Cardiac muscle cell (in vitro differentiated cells and primary cell): ENCODE measurements around the gene EYA2. TPM values are rescaled to one million over a fixed set of nuclear protein-coding genes. Genes with fewer than 3 reads are reported as not detected.

Experiments used
- DNase-seq, 2 donors: peaks; one replicate each; pipeline versions ENCODE4 v3.0.0 to v3.0.0-alpha.2; 2010 to 2017; ENCODE audit warnings: low read depth in 1 of 2, low spot score in 1 of 2
- H3K27ac ChIP-seq: fragments of 200-600 bp; sonication (generic); 2 replicates; pipeline ENCODE4 v1.5.1; 2016
- H3K27me3 ChIP-seq: fragments of 200-600 bp; sonication (generic); 2 replicates; pipeline ENCODE4 v1.6.0; 2016; ENCODE audit warnings: control low read depth
- H3K36me3 ChIP-seq: fragments of 200-600 bp; sonication (generic); 2 replicates; pipeline ENCODE4 v1.5.1; 2016; ENCODE audit warnings: control low read depth
- H3K4me1 ChIP-seq: fragments of 200-600 bp; sonication (generic); 2 replicates; pipeline ENCODE4 v1.8.1; 2017; ENCODE audit warnings: low read depth, mild to moderate bottlenecking, mixed run types
- H3K4me3 ChIP-seq: fragments of 200-600 bp; sonication (generic); 2 replicates; pipeline ENCODE4 v1.5.1; 2016; ENCODE audit warnings: mild to moderate bottlenecking
- H3K9me3 ChIP-seq: fragments of 200-600 bp; sonication (generic); 2 replicates; pipeline ENCODE4 v1.5.1; 2017; ENCODE audit warnings: low read depth, mild to moderate bottlenecking, control low read depth
- polyA plus RNA-seq: library from polyadenylated mRNA; unstranded; fragments of >200 nt; fragmentation: Nextera tagmentation; extraction: Ambion mirVana; gene quantifications from 2 replicates; pipeline ENCODE4 v1.2.1, GENCODE V29; 2016
- total RNA-seq: library from RNA; depleted of rRNA; stranded (reverse); fragments of >200 nt; gene quantifications from 2 replicates; pipeline ENCODE4 v1.2.3, GENCODE V29; 2016
- TF ChIP-seq, protein P1 (sequence below): IDR thresholded peaks from 2 replicates; pipeline ENCODE4 v1.5.1; 2012; ENCODE audit warnings: low read depth, mild to moderate bottlenecking, low read length

Gene EYA2
- total and polyA plus RNA-seq, 2 experiments from 2014 or later: 0.30 TPM; not detected in 1

DNA sequence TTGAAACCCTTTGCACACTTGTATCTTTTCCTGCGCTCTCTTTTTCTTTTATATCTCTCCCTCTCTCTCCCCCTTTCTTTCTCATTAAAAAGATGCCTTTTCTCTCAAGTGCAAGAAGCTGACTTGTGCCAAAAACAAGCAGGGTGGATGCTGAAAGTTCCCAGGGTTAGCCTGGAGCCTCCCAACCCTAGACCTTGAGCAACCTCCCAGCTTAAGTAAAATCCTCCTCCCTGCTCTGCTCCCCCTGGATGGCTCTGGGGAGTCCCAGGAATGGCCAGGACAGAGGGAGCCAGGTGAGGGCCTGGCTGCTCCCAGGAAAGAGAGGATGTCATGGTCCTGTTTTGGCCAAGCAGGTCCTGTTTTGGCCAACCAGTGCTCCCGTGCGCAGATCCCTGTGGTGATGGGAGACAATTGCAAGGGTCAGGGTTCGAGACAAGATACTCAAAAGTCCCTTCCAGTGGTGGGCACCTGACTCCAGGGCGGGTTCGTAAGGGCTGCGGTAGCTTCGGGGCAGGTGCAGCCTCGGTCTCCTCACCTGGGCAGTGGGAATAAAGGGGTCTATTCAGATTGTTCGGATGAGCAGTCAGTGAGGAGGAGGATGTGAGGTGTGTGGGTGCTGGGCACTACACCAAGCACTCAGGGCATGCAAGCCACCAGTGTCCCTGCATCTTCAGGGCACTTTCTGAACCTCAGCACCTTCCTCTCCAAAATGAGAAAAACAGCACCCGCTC is 49.4 kb downstream of the EYA2 start:
- Histone ChIP-seq H3K27me3 (no peaks in the 10 kb centered on the region), H3K4me3 (no peak overlapping the region), H3K27ac (no peak overlapping the region), H3K4me1 (no peaks in the 10 kb centered on the region), H3K36me3 (no peaks in the 10 kb centered on the region), H3K9me3 (no peaks in the 10 kb centered on the region)
- DNase-seq: no peak
- TF ChIP-seq, protein P1, sequence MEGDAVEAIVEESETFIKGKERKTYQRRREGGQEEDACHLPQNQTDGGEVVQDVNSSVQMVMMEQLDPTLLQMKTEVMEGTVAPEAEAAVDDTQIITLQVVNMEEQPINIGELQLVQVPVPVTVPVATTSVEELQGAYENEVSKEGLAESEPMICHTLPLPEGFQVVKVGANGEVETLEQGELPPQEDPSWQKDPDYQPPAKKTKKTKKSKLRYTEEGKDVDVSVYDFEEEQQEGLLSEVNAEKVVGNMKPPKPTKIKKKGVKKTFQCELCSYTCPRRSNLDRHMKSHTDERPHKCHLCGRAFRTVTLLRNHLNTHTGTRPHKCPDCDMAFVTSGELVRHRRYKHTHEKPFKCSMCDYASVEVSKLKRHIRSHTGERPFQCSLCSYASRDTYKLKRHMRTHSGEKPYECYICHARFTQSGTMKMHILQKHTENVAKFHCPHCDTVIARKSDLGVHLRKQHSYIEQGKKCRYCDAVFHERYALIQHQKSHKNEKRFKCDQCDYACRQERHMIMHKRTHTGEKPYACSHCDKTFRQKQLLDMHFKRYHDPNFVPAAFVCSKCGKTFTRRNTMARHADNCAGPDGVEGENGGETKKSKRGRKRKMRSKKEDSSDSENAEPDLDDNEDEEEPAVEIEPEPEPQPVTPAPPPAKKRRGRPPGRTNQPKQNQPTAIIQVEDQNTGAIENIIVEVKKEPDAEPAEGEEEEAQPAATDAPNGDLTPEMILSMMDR: no peak

DNA sequence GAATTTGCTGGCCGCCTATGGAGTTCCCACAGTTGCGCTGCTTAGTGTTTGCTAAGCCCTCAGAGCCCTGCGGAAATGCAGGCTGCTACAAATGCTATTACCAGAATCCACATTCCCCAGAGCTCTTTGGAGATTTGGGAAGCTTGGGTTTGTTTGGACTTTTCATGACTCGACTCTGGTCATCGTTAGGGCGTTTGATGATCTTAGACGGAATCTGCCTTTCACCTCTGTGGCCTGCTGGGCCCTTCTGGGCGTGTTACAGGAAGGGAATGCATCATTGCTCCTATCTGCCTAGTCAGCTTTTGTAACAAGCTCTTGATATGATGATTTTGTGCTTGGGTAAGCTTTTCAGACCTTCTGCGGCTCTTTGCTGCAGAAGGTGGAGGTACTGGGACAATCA is 50.8 kb downstream of the EYA2 start:
- Histone ChIP-seq H3K9me3 (no peaks in the 10 kb centered on the region), H3K4me3 (no peak overlapping the region), H3K27ac (no peak overlapping the region), H3K4me1 (no peaks in the 10 kb centered on the region), H3K36me3 (no peaks in the 10 kb centered on the region), H3K27me3 (no peaks in the 10 kb centered on the region)
- TF ChIP-seq, protein P1: no peak
- peak in 1 of 2 donors; percentile 1 for DNase-seq

DNA sequence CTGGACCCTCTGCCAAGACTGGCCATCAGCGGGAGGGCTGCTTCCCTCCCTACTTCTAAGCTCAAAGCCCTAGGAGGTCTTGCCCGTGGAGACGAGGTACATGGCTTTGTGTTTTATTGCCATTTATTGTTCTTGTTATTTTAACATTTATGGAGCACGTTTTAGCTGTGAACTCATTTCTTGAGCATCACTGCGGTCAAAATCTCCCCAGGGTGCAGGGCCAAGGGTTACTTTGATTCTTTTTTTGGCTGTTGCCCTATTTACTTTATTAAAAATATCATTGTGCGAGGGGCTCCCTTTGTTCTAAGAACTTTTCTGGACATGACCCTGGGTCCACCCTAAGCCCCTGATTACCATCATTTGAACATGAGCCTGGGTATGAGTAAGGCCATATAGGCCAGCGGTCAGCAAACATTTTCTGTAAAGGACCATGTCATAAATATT is 51.6 kb downstream of the EYA2 start:
- Histone ChIP-seq H3K9me3 (no peaks in the 10 kb centered on the region), H3K36me3 (no peaks in the 10 kb centered on the region), H3K4me3 (no peak overlapping the region), H3K4me1 (no peaks in the 10 kb centered on the region), H3K27ac (no peak overlapping the region), H3K27me3 (no peaks in the 10 kb centered on the region)
- TF ChIP-seq, protein P1: no peak
- DNase-seq: no peak

DNA sequence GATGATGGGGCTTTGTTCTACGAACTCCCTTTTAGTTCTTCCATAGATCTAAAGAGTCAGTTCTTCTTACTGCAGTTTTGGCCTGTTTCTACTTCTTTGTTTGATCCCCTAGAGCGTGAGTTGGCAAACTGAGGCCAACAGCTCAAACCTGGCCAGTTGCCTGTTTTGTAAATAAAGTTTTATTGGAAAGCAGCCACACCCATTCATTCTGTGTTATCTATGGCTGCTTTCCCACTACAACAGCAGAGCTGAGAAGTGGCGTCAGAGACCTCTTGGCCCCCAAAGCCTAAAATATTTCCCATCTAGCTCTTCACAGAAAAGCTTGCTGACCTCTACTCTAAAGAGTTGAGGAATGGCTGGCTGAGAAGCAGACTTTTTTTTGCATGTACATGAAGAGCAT is 52.2 kb downstream of the EYA2 start:
- TF ChIP-seq, protein P1: no peak
- H3K27ac ChIP-seq: no peak overlapping the region
- no peaks in the 10 kb centered on the region for H3K27me3 ChIP-seq
- peak in 1 of 2 donors; percentile 14 for DNase-seq
- H3K9me3 ChIP-seq: no peaks in the 10 kb centered on the region
- no peaks in the 10 kb centered on the region for H3K4me1 ChIP-seq
- no peaks in the 10 kb centered on the region for H3K36me3 ChIP-seq
- H3K4me3 ChIP-seq: no peak overlapping the region

GRCh38 chr20:46948081-46948480 is 53.4 kb downstream of the EYA2 start:
- no peak overlapping the region for H3K4me3 ChIP-seq
- no peak for DNase-seq
- TF ChIP-seq, protein P1: no peak
- H3K9me3 ChIP-seq: no peaks in the 10 kb centered on the region
- H3K4me1 ChIP-seq: no peaks in the 10 kb centered on the region
- no peak overlapping the region for H3K27ac ChIP-seq
- no peaks in the 10 kb centered on the region for H3K27me3 ChIP-seq
- H3K36me3 ChIP-seq: no peaks in the 10 kb centered on the region
